Activated CD4-positive, alpha-beta T cell treated with anti-CD3 and anti-CD28 coated beads, Interleukin-2, Interleukin-4, amounts not matched to agents 100 ng/mL and 50 ng/mL, durations not matched to agents 16 hours and 8 hours (primary cell): Measurements from ENCODE around the gene AP5B1.

Source experiments
- DNase-seq: peaks from one replicate; pipeline ENCODE4 v3.0.0-alpha.2; 2020; ENCODE audit warnings: low spot score

AP5B1 gene, protein sequence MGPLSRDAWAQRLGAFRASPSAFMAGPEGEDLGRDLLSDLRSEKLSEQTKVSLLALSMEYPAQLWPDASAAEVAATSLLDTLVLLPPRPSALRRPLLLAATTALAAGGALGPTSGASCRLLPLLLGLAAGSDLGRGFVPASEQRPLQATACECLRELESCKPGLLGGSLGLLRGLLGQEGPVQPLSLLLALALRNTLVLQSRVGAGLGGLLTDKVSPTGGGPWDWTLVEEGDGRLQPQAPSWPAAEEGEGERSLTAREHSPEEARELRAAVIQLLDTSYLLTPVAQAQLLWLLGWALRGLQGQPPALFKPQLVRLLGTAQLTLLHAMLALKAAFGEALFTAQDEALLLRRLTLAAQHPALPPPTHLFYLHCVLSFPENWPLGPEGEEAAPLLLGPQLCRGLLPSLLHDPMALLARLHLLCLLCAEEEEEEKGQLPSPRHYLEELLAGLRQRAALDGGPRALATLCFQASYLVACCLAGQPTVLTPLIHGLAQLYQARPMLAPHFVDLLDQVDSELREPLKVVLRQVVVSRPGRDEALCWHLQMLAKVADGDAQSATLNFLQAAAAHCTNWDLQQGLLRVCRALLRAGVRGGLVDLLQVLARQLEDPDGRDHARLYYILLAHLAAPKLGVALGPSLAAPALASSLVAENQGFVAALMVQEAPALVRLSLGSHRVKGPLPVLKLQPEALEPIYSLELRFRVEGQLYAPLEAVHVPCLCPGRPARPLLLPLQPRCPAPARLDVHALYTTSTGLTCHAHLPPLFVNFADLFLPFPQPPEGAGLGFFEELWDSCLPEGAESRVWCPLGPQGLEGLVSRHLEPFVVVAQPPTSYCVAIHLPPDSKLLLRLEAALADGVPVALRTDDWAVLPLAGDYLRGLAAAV

GRCh38 chr11:65780770-65781151, at the start of gene AP5B1:
Gene AP5B1 (minus strand): TSS chr11:65780976. CDS start chr11:65780591, 385 bp downstream.
- peak; percentile 51 for DNase-seq

- no peak for DNase-seq
These were observed 48.7 kb upstream of the AP5B1 start for GRCh38 chr11:65829459-65829858.

DNA sequence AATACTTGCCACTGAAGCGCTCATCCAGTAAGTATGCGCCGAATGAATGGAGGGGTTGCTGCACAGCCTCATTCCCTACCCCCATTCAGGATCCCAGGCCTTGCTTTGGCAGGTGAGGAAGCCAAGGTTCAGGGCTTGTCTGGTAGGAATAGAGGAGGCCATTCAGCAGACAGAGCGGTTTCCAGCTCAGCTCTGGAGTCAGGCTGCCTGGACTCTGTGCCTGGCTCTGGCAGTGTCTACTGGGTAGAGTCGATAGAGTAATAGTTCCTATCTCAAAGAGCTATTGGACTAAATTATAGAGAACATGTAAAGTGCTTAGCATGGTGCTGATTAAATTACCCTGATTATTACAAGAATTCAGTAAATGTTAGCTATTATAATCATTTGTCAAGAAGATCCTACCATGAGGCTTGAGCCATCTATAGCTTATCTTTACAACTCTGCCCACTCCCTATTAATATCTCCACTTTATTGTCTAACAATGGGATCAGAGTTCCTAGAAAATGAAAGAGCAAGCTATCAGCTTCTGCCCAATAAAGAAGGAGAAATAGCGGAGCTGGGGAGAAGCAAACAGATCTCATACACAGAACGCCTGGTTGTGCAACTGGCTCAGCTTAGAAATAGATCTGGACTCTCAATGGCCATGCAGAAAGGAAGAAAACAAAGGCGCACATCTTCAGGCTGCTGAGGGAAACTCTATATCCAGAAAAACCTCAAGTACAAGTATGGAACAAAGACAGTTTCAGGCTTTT, 46.4 kb upstream of the AP5B1 start:
- DNase-seq = no peak

DNA sequence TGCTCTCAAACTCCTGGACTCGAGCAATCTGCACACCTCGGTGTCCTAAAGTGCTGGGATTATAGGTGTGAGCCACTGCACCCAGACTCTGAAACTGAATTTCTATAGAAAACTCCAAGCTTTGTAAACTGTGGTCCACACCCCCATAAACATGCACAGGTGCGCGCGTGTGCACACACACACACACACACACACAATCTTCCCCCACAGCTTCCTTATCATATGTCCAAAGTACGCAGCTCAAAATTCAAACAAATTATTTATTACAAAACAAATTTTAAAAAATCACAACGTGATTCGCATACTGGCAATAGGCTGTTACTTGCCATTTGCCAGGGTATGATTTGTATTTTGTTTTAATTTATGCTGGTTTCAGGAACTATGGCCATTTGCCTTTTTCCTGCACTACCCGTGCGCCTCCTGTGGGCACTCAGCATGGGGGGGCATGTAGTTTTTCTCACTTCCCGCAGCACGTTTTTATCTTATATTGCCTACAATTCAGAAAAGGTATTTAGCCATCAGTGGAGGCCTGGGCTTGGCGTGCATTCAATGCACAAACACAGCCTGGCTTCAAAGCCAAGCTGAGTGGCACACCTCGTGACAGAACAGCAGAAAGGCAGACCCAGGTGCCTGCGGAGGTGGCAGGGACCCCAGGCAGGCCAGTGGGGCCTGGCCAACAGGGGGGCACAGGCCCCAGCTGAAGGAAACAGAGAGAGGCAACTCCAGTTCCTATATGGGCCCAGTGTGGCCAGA, 42.2 kb upstream of the AP5B1 start:
- no peak for DNase-seq

DNA sequence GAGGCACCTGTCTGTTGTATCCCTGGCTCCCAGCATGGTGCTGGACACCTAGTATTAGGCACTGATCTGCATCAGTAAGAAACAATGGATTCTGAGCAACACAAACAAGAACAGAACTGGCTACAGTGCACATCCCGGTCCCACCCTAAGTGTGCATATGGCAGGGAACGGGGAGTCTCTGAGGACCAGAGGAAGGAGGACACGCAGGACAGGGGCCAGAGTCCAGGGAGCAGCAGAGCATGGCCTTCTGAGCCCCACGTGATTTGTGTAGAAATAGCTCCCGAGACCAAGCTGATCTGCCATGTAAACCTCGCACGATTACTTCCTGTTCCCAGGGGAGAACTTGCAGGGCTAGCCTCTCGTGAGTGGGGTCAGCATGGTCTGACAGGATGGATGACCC, 40.3 kb upstream of the AP5B1 start:
- DNase-seq = no peak

- DNase-seq = peak; percentile 94
These were observed 37.3 kb upstream of the AP5B1 start for GRCh38 chr11:65817835-65818680.

DNA sequence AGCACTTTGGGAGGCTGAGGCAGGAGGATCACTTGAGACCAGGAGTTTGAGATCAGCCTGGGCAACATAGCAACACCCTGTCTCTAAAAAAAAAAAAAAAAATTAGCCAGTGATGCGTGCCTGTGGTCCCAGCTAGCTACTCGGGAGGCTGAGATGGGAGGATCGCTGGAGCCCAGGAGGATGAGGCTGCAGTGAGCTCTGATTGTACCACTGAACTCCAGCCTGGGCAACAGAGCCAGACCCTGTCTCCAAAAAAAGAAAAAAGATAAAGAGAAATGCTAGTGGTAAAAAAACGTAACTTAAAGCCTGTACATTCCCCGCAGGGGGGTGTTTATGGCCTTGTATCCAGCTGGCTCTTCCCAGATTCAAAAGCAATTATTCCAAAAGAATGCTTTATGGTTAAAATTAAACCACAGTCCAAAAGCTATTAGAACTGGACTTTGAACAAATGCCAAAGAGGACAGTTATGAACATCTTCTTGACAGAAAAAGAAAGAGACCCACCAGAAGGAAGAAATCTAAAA, 36.6 kb upstream of the AP5B1 start:
- no peak for DNase-seq

DNA sequence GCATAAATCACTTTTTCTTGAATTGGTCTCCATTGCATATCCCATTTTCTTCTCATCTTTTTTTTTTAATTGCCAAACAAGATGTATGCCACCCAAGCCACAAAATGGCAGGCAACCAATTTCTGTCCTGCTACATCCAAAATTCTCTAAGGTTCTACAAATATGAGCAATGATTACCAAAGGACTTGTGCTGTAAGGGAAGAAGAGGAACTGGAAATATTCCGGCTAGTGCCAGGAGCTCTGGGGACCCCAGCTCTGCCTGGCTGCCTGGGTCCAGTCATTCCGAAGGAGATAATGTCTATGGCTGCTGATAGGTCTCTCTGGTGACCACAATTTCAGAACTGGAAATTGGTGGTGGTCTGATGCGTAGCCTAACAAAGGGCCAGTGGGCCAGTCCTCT, 35.9 kb upstream of the AP5B1 start:
- DNase-seq = no peak

- DNase-seq = no peak
These were observed 34.3 kb upstream of the AP5B1 start for GRCh38 chr11:65814986-65815565.

GRCh38 chr11:65814131-65814985, 33.6 kb upstream of the AP5B1 start:
- DNase-seq = no peak

GRCh38 chr11:65811764-65812475, 31.1 kb upstream of the AP5B1 start:
- no peak for DNase-seq

DNA sequence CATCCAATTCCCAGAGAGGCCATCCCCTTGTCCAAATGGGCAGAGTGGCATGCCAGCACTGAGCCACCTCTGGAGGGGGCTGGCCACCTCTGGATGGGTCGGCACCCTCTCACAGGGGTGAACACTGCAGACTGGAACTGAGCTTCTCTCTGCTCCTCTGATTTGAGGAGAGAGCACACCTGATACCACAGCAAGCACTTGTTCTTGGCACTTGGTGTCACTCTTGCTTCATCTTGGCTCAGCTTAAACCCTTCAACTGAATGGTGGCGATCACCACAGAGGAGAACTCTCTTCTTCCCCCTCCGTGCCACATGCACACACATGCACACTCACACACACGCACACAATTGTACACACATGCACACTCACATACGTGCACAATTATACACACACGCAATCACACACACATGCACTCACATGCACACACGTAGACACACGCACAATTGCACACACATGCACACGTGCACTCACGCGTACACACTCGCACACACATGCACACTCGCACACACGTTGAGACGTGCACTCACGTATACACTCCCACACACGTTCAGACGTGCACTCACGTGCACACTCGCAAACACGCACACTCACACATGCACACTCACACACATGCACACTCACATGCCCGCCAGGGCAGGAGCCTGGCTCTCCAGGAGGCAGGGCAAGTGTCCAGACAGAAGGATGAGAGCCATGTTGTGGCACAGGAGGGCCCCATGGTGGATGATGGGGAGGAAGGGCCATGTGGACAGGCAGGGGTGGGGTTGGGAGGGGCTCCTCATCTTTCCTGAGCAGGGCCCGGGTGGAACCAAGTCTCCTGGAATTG, 29.5 kb upstream of the AP5B1 start:
- DNase-seq = no peak

DNA sequence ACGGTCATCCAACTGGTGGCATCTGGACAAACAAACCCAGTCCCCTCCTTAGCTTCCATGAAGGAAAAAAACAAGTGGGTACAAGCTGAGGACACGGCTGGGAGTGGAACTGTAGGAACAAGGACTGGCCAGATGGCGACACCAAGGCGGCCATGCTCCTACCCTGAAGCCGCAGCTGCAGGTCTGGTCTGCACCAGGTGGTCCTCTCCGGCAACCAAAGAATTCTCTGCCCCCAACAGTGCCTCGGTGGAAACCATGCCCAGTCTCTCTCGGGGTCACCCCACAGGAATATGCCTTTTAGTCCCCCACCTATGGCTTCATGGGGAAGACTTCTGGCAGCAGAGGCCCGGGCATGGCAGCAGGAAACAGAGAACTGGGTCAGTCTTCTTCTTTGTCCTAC, 28.7 kb upstream of the AP5B1 start:
- no peak for DNase-seq

- no peak for DNase-seq
These were observed 28.1 kb upstream of the AP5B1 start for GRCh38 chr11:65808744-65809341.

- no peak for DNase-seq
These were observed 26.2 kb upstream of the AP5B1 start for GRCh38 chr11:65806979-65807378.

DNA sequence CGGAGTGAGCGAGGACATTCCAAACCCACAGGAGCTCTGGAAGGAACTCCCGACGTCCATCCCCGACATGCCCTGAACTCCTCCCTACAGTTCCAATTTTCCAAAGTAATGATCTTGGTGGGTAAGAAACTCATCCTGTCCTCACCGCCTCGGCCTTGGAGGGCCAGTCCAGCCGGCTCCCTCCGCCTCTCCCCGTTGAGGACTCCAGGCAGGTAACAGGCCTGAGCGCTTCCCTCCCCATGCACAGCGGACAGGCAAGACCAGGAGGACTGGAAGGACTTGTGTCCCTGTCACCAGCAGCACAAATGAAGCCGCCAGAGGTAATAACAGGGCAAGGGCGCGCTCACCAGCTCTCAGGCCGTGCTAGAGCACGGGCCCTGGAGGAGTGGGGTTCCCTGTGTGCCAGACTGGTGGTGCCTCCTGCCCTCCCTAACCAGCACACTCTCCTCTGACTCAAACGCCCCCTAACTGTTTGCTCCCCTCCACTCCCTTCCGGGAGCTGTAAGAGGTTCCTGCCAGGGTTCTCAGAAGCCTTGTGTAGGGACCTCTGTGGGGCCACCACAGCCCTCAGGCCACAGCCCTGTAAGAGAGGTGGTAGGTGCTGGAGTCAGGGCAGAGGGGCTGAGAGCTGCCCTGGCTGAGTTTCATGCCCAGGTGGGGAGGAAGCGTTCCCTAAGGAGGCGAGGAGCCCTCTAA, 23.2 kb upstream of the AP5B1 start:
- no peak for DNase-seq

DNA sequence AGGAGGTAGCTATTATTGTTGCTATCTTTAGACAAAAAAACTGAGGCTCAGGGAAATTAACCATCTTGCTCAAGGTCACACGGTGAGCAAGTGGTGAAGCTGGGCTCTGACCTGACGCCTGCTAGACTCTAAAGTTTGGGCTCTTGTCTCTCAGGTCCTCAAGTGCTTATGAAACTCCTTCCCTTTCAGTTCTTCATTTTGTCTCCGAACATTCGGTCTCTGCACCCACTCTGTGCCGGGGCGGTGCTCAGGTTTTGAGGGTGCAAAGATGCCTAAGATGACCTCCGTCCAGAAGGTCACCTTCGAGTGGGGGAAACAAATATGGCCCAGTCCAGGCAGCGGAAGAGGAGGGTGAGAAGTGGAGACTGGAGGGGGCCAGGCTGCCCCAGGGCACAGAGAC, 22.1 kb upstream of the AP5B1 start:
- no peak for DNase-seq
